ENCODE results near the gene COPE. TPM values are rescaled to one million over a fixed set of nuclear protein-coding genes. Genes with fewer than 3 reads are reported as not detected.

Gene COPE
- polyA plus RNA-seq, 12 donors = 55.2 to 96.3 (median 71.7) TPM; not detected in 1

DNA sequence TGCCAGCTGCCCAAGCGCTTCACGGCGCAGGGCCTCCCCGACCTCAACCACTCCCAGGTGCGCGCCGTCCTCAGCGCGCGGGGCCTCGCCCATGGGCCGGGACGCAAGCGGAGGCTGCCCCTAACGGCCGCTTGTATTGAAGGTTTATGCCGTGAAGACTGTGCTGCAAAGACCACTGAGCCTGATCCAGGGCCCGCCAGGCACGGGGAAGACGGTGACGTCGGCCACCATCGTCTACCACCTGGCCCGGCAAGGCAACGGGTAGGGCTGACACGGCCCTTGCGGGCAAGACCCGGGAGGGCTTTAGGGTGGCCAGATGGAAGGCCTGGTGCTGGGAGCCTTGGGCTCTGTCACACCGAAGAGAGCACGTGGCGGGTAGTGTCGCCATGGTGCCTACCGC is 64.2 kb downstream of the COPE start:
- no peak for DNase-seq

DNA sequence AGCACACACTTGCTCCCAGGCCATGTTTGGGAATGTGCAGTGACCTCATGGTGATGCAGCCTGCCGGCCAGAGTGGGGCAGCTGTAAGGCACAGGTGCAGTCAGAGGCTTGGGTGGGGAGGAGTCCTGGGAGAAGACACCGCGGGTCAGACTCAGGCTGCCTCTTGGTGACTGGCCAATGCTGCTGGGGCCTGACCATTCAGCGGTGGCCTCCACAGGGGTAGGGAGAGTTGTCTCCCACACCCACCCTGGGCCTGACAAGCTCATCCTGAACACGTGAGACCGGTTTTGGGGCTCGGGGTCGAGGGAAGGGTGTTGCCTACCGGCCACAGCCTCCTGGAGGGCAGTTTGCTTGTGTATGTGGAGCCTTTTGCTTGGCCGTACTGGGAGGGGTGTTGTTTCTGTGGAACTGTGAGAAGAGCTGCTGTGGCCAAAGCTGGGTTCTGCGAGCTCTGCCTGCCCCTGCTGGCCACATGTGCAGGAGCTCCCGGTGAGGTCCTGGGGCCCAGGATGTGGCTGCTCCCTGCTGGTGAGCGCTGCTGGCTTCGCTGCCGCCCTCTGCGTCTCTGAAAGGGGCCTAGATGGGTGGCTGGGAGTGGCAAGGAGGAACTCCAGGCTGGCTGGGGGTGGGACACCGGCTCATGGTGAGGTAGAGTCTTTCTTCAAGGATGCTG is 65.3 kb downstream of the COPE start:
- DNase-seq = no peak

DNA sequence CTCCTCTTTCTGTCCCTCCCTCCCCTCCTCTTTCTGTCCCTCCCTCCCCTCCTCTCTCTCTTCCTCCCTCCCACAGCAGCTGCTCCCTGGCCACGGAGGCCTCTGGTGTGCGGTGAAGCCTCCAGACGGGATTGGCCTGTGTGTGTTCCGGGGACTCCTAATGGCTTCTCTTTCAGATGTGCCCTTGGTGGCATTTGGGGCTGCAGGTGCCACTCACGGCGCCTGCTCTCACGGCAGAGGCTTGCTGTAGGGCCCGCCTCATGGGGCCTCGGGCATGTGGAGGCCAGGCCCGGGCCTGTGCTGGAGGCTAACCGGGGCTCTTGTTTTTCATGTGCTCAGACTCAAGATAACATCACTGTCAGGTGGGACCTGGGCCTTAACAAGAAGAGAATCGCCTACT is 66.5 kb downstream of the COPE start:
- no peak for DNase-seq

DNA sequence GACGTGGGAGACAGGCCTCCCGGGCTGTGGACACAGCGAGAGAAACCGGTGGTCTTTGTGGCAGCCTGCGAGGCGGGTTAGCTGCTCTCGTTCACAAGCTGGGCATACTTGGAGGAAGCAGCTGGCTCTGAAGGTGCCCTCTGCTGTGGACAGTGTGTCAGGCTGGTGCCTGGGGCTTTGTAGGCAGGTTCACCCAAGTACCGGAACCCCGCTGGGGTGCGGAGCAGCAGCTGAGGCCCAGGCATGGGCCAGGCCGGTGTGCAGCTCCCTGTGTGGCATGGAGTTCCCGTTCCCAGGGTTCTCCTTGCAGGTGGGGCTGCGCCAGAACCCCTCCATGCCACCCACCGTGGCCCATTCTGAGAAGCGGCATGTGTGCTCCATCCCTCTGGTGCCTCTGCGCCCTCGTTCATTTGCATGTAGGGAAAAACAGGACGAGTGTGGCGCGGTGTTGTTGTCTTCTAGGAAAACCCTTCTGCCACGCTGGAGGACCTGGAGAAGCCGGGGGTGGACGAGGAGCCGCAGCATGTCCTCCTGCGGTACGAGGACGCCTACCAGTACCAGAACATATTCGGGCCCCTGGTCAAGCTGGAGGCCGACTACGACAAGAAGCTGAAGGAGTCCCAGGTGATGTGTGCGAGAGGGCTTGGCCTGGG is 67.4 kb downstream of the COPE start:
- DNase-seq = no peak

DNA sequence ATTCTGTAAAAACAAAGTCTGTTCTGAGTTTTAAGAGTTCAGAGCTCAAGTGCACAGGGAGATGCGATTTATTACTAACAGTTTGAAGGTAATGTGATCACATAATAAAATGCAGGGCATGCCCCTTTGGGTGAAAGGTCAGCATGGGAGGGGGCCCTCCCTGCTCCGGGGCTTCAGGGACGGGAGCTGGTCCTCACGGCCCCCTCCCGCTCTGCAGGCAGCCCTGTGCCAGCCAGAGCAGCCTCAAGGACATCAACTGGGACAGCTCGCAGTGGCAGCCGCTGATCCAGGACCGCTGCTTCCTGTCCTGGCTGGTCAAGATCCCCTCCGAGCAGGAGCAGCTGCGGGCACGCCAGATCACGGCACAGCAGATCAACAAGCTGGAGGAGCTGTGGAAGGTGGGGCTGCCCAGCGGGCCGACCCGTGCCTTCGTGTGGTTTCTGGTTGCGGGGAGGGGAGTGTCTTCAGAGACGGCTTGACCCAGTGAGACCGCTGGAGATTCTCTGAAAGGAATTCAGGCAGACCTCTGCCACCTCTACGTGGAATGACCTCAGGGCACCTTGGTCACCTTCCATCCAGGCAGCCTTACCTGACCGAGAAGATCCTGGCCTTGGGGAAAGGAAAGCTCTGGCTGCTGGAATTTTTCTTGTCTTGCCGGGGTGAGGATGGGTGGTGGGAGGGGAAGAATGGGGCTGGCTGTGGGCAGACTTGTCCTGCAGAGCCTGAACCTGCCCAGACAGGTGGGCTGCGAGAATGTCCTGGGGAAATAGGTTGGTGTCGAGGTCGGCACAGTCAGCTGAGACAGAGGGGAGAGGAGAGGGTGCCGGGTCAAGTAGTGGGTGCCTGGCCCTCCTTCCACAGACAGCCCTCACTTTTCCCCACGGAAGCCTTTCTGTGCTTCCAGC is 68.5 kb downstream of the COPE start:
- DNase-seq = no peak

DNA sequence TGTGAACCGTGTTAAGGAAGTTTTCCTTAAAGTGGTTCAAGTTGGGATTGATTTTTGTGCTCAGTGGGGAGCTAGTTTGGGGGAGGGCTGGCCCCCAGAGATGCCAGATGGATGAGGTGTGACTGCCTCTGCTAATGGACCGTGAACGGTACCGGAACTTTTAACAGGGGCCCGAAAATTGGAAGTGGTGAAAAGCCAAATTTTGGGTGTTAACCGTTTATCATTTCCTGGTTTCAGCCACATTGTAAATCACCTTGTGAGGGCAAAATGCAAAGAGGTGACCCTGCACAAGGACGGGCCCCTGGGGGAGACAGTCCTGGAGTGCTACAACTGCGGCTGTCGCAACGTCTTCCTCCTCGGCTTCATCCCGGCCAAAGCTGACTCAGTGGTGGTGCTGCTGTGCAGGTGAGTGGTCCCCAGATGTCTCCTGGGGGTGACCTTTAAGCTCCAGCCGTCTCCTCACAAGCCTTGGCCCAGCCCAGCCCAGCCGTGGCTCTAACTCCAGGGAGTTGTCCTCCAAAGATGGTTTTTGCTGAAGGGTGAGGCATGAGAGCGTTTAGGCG is 69.3 kb downstream of the COPE start:
- DNase-seq = no peak

Other genes with a start within 250 kb of the COPE start
- gene CRTC1, start 235.7 kb downstream of the COPE start, polyA plus RNA-seq (ENCODE audit: insufficient read length in 12 of 12) = 10 to 100 TPM in 8 of 12 donors, 1 to 10 TPM in 3, not detected in 1; 9.8 to 29.3 (median 11.7) TPM
- gene COMP, start 128.1 kb downstream of the COPE start, polyA plus RNA-seq (ENCODE audit: insufficient read length in 12 of 12) = 10 to 100 TPM in 5 of 12 donors, 1 to 10 TPM in 5, not detected in 2; 3.2 to 30.9 (median 9.2) TPM
- 10 to 100 TPM in 11 of 12 donors, not detected in 1; 25.3 to 86.6 (median 33.8) TPM for gene UPF1, start 87.4 kb downstream of the COPE start, polyA plus RNA-seq (ENCODE audit: insufficient read length in 12 of 12)
- gene CERS1, start 23.2 kb downstream of the COPE start, polyA plus RNA-seq (ENCODE audit: insufficient read length in 12 of 12) = 10 to 100 TPM in 11 of 12 donors, not detected in 1; 15.8 to 49.2 (median 30.5) TPM
- gene DDX49, start 328 bp upstream of the COPE start, polyA plus RNA-seq (ENCODE audit: insufficient read length in 12 of 12) = 10 to 100 TPM in 11 of 12 donors, not detected in 1; 29.4 to 45.6 (median 34.8) TPM
- gene HOMER3, start 21.8 kb upstream of the COPE start, polyA plus RNA-seq (ENCODE audit: insufficient read length in 12 of 12) = 10 to 100 TPM in 11 of 12 donors, not detected in 1; 46.8 to 83.7 (median 56.3) TPM
- 10 to 100 TPM in 11 of 12 donors, not detected in 1; 48.8 to 93.0 (median 60.4) TPM for gene SUGP2, start 114.1 kb upstream of the COPE start, polyA plus RNA-seq (ENCODE audit: insufficient read length in 12 of 12)
- 10 to 100 TPM in 11 of 12 donors, not detected in 1; 17.5 to 54.8 (median 23.2) TPM for gene ARMC6, start 114.2 kb upstream of the COPE start, polyA plus RNA-seq (ENCODE audit: insufficient read length in 12 of 12)
- gene SLC25A42, start 144.6 kb upstream of the COPE start, polyA plus RNA-seq (ENCODE audit: insufficient read length in 12 of 12) = 10 to 100 TPM in 6 of 12 donors, 1 to 10 TPM in 5, not detected in 1; 7.2 to 20.2 (median 10.2) TPM
- gene TMEM161A, start 219.1 kb upstream of the COPE start, polyA plus RNA-seq (ENCODE audit: insufficient read length in 12 of 12) = 10 to 100 TPM in 11 of 12 donors, not detected in 1; 13.3 to 30.7 (median 21.5) TPM

All from muscle of arm (tissue), 12 donors.